Gastroesophageal sphincter (tissue), 4 donors: ENCODE results near the gene DENND6A. TPM values are rescaled to one million over a fixed set of nuclear protein-coding genes. Genes with fewer than 3 reads are reported as not detected.

ENCODE experiments used
- ATAC-seq: fragments of 150-250 bp; one replicate; pipeline ENCODE4 v1.9.1; 2016; ENCODE audit warnings: mild to moderate bottlenecking, moderate library complexity
- H3K27ac ChIP-seq, 4 donors: fragments of 200-600 bp; sonication (generic) in 3 of 4; 1 replicate in 3 of 4; 2 replicates in 1 of 4; pipeline ENCODE4 v1.5.1; 2016 to 2019
- H3K27me3 ChIP-seq: fragments of 200-600 bp; sonication (generic); one replicate; pipeline ENCODE4 v1.5.1; 2019
- H3K36me3 ChIP-seq, 2 donors: fragments of 200-600 bp; sonication (generic); one replicate each; pipeline ENCODE4 v1.5.1; 2019; ENCODE audit warnings: control low read depth in 1 of 2
- H3K4me1 ChIP-seq, 3 donors: fragments of 200-600 bp; sonication (generic); 1 replicate in 2 of 3; 2 replicates in 1 of 3; pipeline ENCODE4 v1.5.1; 2016 to 2019; ENCODE audit warnings: control low read depth in 2 of 3
- H3K4me3 ChIP-seq, 2 donors: fragments of 200-600 bp; sonication (generic); one replicate each; pipeline ENCODE4 v1.5.1; 2019; ENCODE audit warnings: mild to moderate bottlenecking in 1 of 2, moderate library complexity in 1 of 2
- H3K9me3 ChIP-seq, 3 donors: fragments of 200-600 bp; sonication (generic); one replicate each; pipeline ENCODE4 v1.5.1; 2017 to 2019; ENCODE audit warnings: control low read depth in 2 of 3
- CTCF ChIP-seq, 4 experiments: fragments of 200-600 bp in 2 of 4; fragments of 450-650 bp in 2 of 4; sonication (generic) in 1 of 4; IDR thresholded peaks; one replicate each; pipeline ENCODE4 v1.5.1; 2017 to 2019; ENCODE audit warnings: antibody characterized with exemption in 4 of 4, mild to moderate bottlenecking in 2 of 4, moderate library complexity in 2 of 4
- EP300 ChIP-seq: sonication (generic); formaldehyde crosslinking; IDR thresholded peaks from one replicate; pipeline ENCODE4 v1.6.1; 2017; ENCODE audit warnings: antibody characterized with exemption, mild to moderate bottlenecking
- POLR2A ChIP-seq, 2 donors: fragments of 450-650 bp; IDR thresholded peaks; one replicate each; pipeline ENCODE4 v1.6.1; 2017; ENCODE audit warnings: antibody characterized with exemption in 2 of 2, mild to moderate bottlenecking in 2 of 2, moderate library complexity in 1 of 2
- POLR2AphosphoS5 ChIP-seq: sonication (generic); formaldehyde crosslinking; IDR thresholded peaks from one replicate; pipeline ENCODE4 v1.6.1; 2017; ENCODE audit warnings: antibody characterized with exemption
- WGBS, 2 donors: methylation state at CpG; one replicate each; pipeline ENCODE4 v1.1.5; 2018; ENCODE audit warnings: low coverage in 1 of 2; 5-methylcytosine and 5-hydroxymethylcytosine counted together
- total RNA-seq, 4 donors: library from RNA; depleted of rRNA; stranded (reverse); fragments of >200 nt; gene quantifications; one replicate each; pipeline ENCODE4 v1.1.0, GENCODE V29; 2016

The DENND6A gene
- total RNA-seq, 4 donors from 2014 or later, result 25.8 to 56.0 (median 47.2) TPM

DNA sequence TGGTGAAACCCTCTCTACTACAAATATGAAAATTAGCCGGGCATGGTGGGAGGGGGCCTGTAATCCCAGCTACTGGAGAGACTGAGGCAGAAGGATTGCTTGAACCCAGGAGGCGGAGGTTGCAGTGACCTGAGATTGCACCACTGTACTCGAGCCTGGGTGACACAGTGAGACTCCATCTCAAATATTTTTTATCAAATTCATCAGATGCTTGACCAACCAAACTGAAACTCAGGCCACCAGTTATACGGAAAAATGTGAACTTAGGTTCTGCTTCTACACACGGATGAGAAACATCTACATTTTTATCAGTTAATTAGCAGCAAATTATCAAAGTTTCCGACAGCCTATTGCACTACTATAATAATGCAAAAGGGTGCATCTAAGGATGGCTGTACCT, 100.6 kb downstream of the DENND6A start:
- H3K27me3 ChIP-seq, result no peaks in the 10 kb centered on the region
- peaks cover 0 to 76% (median 28%) of the 10 kb centered on the region in 3 donors for H3K4me1 ChIP-seq
- no peaks in the 10 kb centered on the region for H3K36me3 ChIP-seq
- no peak overlapping the region for H3K4me3 ChIP-seq
- H3K9me3 ChIP-seq, result no peaks in the 10 kb centered on the region
- no peak for ATAC-seq
- no peak for TF ChIP-seq POLR2A (IDR thresholded peaks at IDR 0.05)
- no peak for TF ChIP-seq EP300
- no peak for TF ChIP-seq CTCF (IDR thresholded peaks at IDR 0.05)
- TF ChIP-seq POLR2AphosphoS5, result no peak
- WGBS, 2 donors, result 59 to 60% methylated on average over 4 to 5 of the region's 6 CpGs
- no peak overlapping the region for H3K27ac ChIP-seq

- no peak for ATAC-seq
- WGBS, 2 donors, result 55 to 89% methylated on average over 2 of the region's 2 CpGs
- Histone ChIP-seq H3K27me3 (no peaks in the 10 kb centered on the region), H3K27ac (no peak overlapping the region), H3K4me3 (no peak overlapping the region), H3K4me1 (peaks cover 0 to 82% (median 8%) of the 10 kb centered on the region in 3 donors), H3K36me3 (peaks cover 0 to 10% of the 10 kb centered on the region in 2 donors), H3K9me3 (no peaks in the 10 kb centered on the region)
- TF ChIP-seq CTCF (IDR thresholded peaks at IDR 0.05) (no peak), POLR2AphosphoS5 (no peak), EP300 (no peak), POLR2A (IDR thresholded peaks at IDR 0.05) (no peak)
Observed at GRCh38 chr3:57587905-57588304, 105.0 kb downstream of the DENND6A start.

- peaks cover 0 to 77% (median 3%) of the 10 kb centered on the region in 3 donors for H3K4me1 ChIP-seq
- H3K36me3 ChIP-seq, result peaks cover 0 to 21% of the 10 kb centered on the region in 2 donors
- no peak for ATAC-seq
- WGBS, 2 donors, result 68 to 91% methylated on average over 5 of the region's 6 CpGs
- H3K4me3 ChIP-seq, result no peak overlapping the region
- no peaks in the 10 kb centered on the region for H3K9me3 ChIP-seq
- H3K27ac ChIP-seq, result no peak overlapping the region
- no peaks in the 10 kb centered on the region for H3K27me3 ChIP-seq
- TF ChIP-seq EP300, result no peak
Observed at GRCh38 chr3:57586778-57587177, 106.1 kb downstream of the DENND6A start.

DNA sequence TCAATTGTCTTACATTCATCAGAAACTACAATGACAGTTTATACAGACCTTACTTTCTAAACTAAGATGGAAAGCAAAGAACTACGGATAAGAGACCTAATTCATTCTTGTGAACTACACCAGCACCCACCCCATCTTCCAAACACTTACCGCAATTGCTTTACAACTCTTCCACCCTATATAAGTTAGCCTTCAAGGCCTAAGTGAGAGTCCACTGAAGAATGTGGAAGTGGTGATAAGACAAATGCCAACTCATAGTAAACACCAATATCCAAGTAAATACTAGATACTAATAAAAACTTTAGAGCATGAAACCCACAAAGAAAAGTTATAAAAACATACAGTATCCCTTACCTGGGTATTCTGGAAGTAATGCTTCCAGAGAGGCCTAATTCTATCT, 109.3 kb downstream of the DENND6A start:
- no peak overlapping the region for H3K27ac ChIP-seq
- peaks cover 0 to 63% (median 3%) of the 10 kb centered on the region in 3 donors for H3K4me1 ChIP-seq
- TF ChIP-seq CTCF (IDR thresholded peaks at IDR 0.05) (no peak), EP300 (no peak), POLR2A (IDR thresholded peaks at IDR 0.05) (no peak), POLR2AphosphoS5 (no peak)
- peaks cover 0 to 52% of the 10 kb centered on the region in 2 donors for H3K36me3 ChIP-seq
- no peak for ATAC-seq
- no peaks in the 10 kb centered on the region for H3K9me3 ChIP-seq
- 80 to 94% methylated on average over 2 of the region's 2 CpGs for WGBS, 2 donors
- no peak overlapping the region for H3K4me3 ChIP-seq
- H3K27me3 ChIP-seq, result no peaks in the 10 kb centered on the region

GRCh38 chr3:57582474-57583168, 110.3 kb downstream of the DENND6A start:
- TF ChIP-seq EP300 (no peak), POLR2A (IDR thresholded peaks at IDR 0.05) (no peak), CTCF (IDR thresholded peaks at IDR 0.05) (no peak), POLR2AphosphoS5 (no peak)
- Histone ChIP-seq H3K27ac (no peak overlapping the region), H3K9me3 (no peaks in the 10 kb centered on the region), H3K36me3 (peaks cover 0 to 61% of the 10 kb centered on the region in 2 donors), H3K27me3 (no peaks in the 10 kb centered on the region), H3K4me3 (no peak overlapping the region), H3K4me1 (peaks cover 0 to 59% (median 3%) of the 10 kb centered on the region in 3 donors)
- WGBS, 2 donors, result 79 to 89% methylated on average over 6 to 7 of the region's 7 CpGs
- ATAC-seq, result no peak
